H1 (cell line): Measurements from ENCODE around the gene NTN4. TPM values are rescaled to one million over a fixed set of nuclear protein-coding genes. Genes with fewer than 3 reads are reported as not detected.

Experiments
- CTCF ChIA-PET: fragments of 300-600 bp; sonication (Branson Sonifier 250); formaldehyde crosslinking; loops from one replicate; lab custom pipeline; 2021; ENCODE audit not compliant: partially characterized antibody; lab: Charles Lee
- POLR2A ChIA-PET: fragments of 300-600 bp; sonication (Branson Sonifier 250); formaldehyde crosslinking; loops from one replicate; lab custom pipeline; 2021; ENCODE audit warnings: inconsistent platforms; ENCODE audit not compliant: partially characterized antibody; lab: Charles Lee
- DNase-seq, 2 experiments: peaks; one replicate each; pipeline versions ENCODE4 v3.0.0 to v3.0.0-alpha.2; 2010 to 2022; ENCODE audit warnings: low spot score in 2 of 2, low read depth in 1 of 2, mixed read lengths in 1 of 2
- FAIRE-seq: peaks from 2 replicates; lab custom pipeline; 2011; peaks lifted over from hg19 to GRCh38; lab: Jason Lieb, UNC
- H2AFZ ChIP-seq: 2 replicates; pipeline ENCODE4 v1.8.1; 2012; ENCODE audit warnings: low read length, inconsistent platforms
- H2AK5ac ChIP-seq: 2 replicates; pipeline ENCODE4 v1.6.1; 2013; ENCODE audit warnings: low read depth, low read length
- H2BK120ac ChIP-seq: replicated peaks from 2 replicates; pipeline ENCODE3; 2013; ENCODE audit warnings: low read depth, low read length, inconsistent platforms
- H2BK12ac ChIP-seq: 2 replicates; pipeline ENCODE4 v1.6.1; 2013; ENCODE audit warnings: low read depth, low read length
- H2BK15ac ChIP-seq: 2 replicates; pipeline ENCODE4 v1.6.1; 2013; ENCODE audit warnings: low read length
- H2BK20ac ChIP-seq: 2 replicates; pipeline ENCODE4 v1.6.1; 2013; ENCODE audit warnings: low read length
- H2BK5ac ChIP-seq: 2 replicates; pipeline ENCODE4 v1.6.1; 2013; ENCODE audit warnings: low read depth, low read length
- H3K14ac ChIP-seq: 2 replicates; pipeline ENCODE4 v1.6.1; 2013; ENCODE audit warnings: inconsistent platforms; ENCODE audit not compliant: insufficient read length
- H3K18ac ChIP-seq: 2 replicates; pipeline ENCODE4 v1.6.1; 2013; ENCODE audit warnings: low read length; ENCODE audit errors: extremely low read depth
- H3K23ac ChIP-seq: 2 replicates; pipeline ENCODE4 v1.6.1; 2013; ENCODE audit warnings: inconsistent platforms; ENCODE audit not compliant: insufficient read length
- H3K23me2 ChIP-seq: 2 replicates; pipeline ENCODE4 v1.6.1; 2013; ENCODE audit warnings: low read depth, low read length
- H3K27ac ChIP-seq: 2 replicates; pipeline ENCODE4 v1.6.1; 2011; ENCODE audit warnings: low read depth, low read length, inconsistent platforms
- H3K27me3 ChIP-seq, 4 experiments: replicated peaks in 1 of 4; 1 replicate in 1 of 4; 2 replicates in 3 of 4; pipeline versions ENCODE4 v1.6.1 to v1.8.1; 2011 to 2013; ENCODE audit warnings: low read length in 3 of 4, mild to moderate bottlenecking in 3 of 4, inconsistent platforms in 2 of 4, mixed read lengths in 2 of 4, moderate library complexity in 1 of 4; ENCODE audit not compliant: control insufficient read depth in 3 of 4, insufficient read depth in 3 of 4; ENCODE audit errors: extremely low read depth in 1 of 4
- H3K36me3 ChIP-seq, 4 experiments: 2 replicates each; pipeline versions ENCODE4 v1.6.1 to v1.8.1; 2011 to 2013; ENCODE audit warnings: mild to moderate bottlenecking in 4 of 4, low read length in 3 of 4, moderate library complexity in 2 of 4, control low read depth in 1 of 4, inconsistent platforms in 1 of 4; ENCODE audit not compliant: insufficient read depth in 4 of 4, control insufficient read depth in 2 of 4
- H3K4ac ChIP-seq: replicated peaks from 2 replicates; pipeline ENCODE3; 2013; ENCODE audit warnings: low read length, low read depth, mixed read lengths, inconsistent platforms; ENCODE audit not compliant: insufficient read length
- H3K4me1 ChIP-seq, 4 experiments: replicated peaks in 1 of 4; 1 replicate in 1 of 4; 2 replicates in 3 of 4; pipeline versions ENCODE4 v1.6.1 to v1.8.1; 2011 to 2013; ENCODE audit warnings: low read length in 3 of 4, inconsistent platforms in 2 of 4, mixed read lengths in 1 of 4; ENCODE audit not compliant: insufficient read depth in 4 of 4, control insufficient read depth in 3 of 4
- H3K4me2 ChIP-seq, 2 experiments: 2 replicates each; pipeline versions ENCODE4 v1.6.1 to v1.8.1; 2011 to 2013; ENCODE audit warnings: low read depth in 2 of 2, low read length in 2 of 2, control low read depth in 1 of 2, inconsistent platforms in 1 of 2, mild to moderate bottlenecking in 1 of 2; ENCODE audit not compliant: insufficient read depth in 1 of 2
- H3K4me3 ChIP-seq, 4 experiments: fragments of 200-600, 300-600 bp in 1 of 4; sonication (generic), shearing (Covaris generic), sonication (Bioruptor Twin) in 1 of 4; 2 replicates each; pipeline versions ENCODE4 v1.5.1 to v1.8.1; 2011 to 2016; ENCODE audit warnings: low read length in 4 of 4, low read depth in 3 of 4, control low read depth in 2 of 4, inconsistent platforms in 2 of 4, mild to moderate bottlenecking in 2 of 4, mixed read lengths in 1 of 4, moderate library complexity in 1 of 4; ENCODE audit not compliant: insufficient read depth in 2 of 4; ENCODE audit errors: extremely low read depth in 1 of 4
- H3K56ac ChIP-seq: replicated peaks from 2 replicates; pipeline ENCODE3; 2013; ENCODE audit warnings: low read depth, mild to moderate bottlenecking, mixed read lengths, low read length, inconsistent platforms; ENCODE audit not compliant: insufficient read length
- H3K79me1 ChIP-seq: 2 replicates; pipeline ENCODE4 v1.6.1; 2013; ENCODE audit warnings: low read depth, low read length, control low read depth
- H3K79me2 ChIP-seq, 2 experiments: 2 replicates each; pipeline versions ENCODE4 v1.6.1 to v1.8.1; 2012 to 2013; ENCODE audit warnings: low read length in 2 of 2, mild to moderate bottlenecking in 2 of 2, inconsistent platforms in 1 of 2; ENCODE audit not compliant: insufficient read depth in 2 of 2, control insufficient read depth in 1 of 2
- H3K9ac ChIP-seq, 4 experiments: replicated peaks in 1 of 4; 1 replicate in 1 of 4; 2 replicates in 3 of 4; pipeline versions ENCODE4 v1.6.1 to v1.8.1; 2011 to 2013; ENCODE audit warnings: low read depth in 3 of 4, low read length in 3 of 4, control low read depth in 2 of 4, mild to moderate bottlenecking in 2 of 4, moderate library complexity in 2 of 4, inconsistent platforms in 1 of 4; ENCODE audit errors: extremely low read depth in 1 of 4
- H3K9me3 ChIP-seq, 2 experiments: 2 replicates each; pipeline versions ENCODE4 v1.6.1 to v1.8.1; 2012 to 2013; ENCODE audit warnings: mild to moderate bottlenecking in 2 of 2, moderate library complexity in 2 of 2, control low read depth in 1 of 2, inconsistent platforms in 1 of 2, low read depth in 1 of 2, low read length in 1 of 2, mixed read lengths in 1 of 2; ENCODE audit not compliant: insufficient read depth in 2 of 2
- H4K20me1 ChIP-seq, 2 experiments: replicated peaks in 1 of 2; 2 replicates each; pipeline versions ENCODE3 to v1.8.1; 2011 to 2013; ENCODE audit warnings: inconsistent platforms in 2 of 2, low read length in 2 of 2, mild to moderate bottlenecking in 1 of 2; ENCODE audit not compliant: insufficient read depth in 2 of 2, control insufficient read depth in 1 of 2
- H4K5ac ChIP-seq: 2 replicates; pipeline ENCODE4 v1.6.1; 2013; ENCODE audit warnings: low read length, low read depth, mixed read lengths, inconsistent platforms; ENCODE audit not compliant: insufficient read length
- H4K8ac ChIP-seq: 2 replicates; pipeline ENCODE4 v1.8.0; 2013; ENCODE audit warnings: mild to moderate bottlenecking, moderate library complexity, low read length, inconsistent platforms; ENCODE audit not compliant: insufficient read depth; ENCODE audit errors: extremely low read depth
- H4K91ac ChIP-seq: replicated peaks from 2 replicates; pipeline ENCODE3; 2013; ENCODE audit warnings: low read length, mixed read lengths, inconsistent platforms; ENCODE audit not compliant: insufficient read length
- KDM4A ChIP-seq: IDR thresholded peaks from one replicate; pipeline ENCODE4 v1.7.1; 2012; ENCODE audit warnings: low read depth, mild to moderate bottlenecking, moderate library complexity, low read length, inconsistent platforms; ENCODE audit not compliant: severe bottlenecking
- SP1 ChIP-seq: IDR thresholded peaks from 2 replicates; pipeline ENCODE4 v1.6.1; 2011; ENCODE audit warnings: low read depth, low read length
- TCF12 ChIP-seq: IDR thresholded peaks from 2 replicates; pipeline ENCODE4 v1.6.1; 2011; ENCODE audit warnings: low read depth, mild to moderate bottlenecking, low read length
- YY1 ChIP-seq: IDR thresholded peaks from 2 replicates; pipeline ENCODE4 v1.6.1; 2011; ENCODE audit warnings: low read depth, mild to moderate bottlenecking, low read length
- ZNF274 ChIP-seq: IDR thresholded peaks from 2 replicates; pipeline ENCODE4 v1.7.0; 2012; ENCODE audit warnings: low read length, borderline replicate concordance; ENCODE audit errors: extremely low read depth
- WGBS, 2 experiments: shearing (Covaris generic) in 1 of 2; methylation state at CpG; one replicate each; pipeline versions ENCODE4 v1.1.6 to v1.1.7; 2013 to 2015; ENCODE audit warnings: low lambda C conversion rate in 2 of 2, mixed read lengths in 2 of 2, inconsistent platforms in 1 of 2, low coverage in 1 of 2, missing lambda C conversion rate in 1 of 2; ENCODE audit not compliant: insufficient replicate concordance in 2 of 2, insufficient coverage in 1 of 2, insufficient read length in 1 of 2; ENCODE audit errors: extremely low coverage in 1 of 2, missing lambda C conversion rate in 1 of 2; 5-methylcytosine and 5-hydroxymethylcytosine counted together
- polyA plus RNA-seq, 7 experiments: library from polyadenylated mRNA; depleted of rRNA in 3 of 7; stranded (reverse) in 5 of 7; unstranded in 2 of 7; fragments of >200 nt in 5 of 7; fragments of 200-250 nt in 2 of 7; gene quantifications; 1 replicate in 5 of 7; 2 replicates in 1 of 7; 4 replicates in 1 of 7; pipeline versions ENCODE4 v1.2.1 to v1.2.3, GENCODE V29; 2011 to 2013; ENCODE audit warnings: missing spikeins in 2 of 7, mixed read lengths in 2 of 7
- total RNA-seq: library from RNA; stranded (reverse); fragmentation: NEBNext Ultra II Directional; extraction: Animal tissue kit (Norgen Biotek cat#: 25700); gene quantifications from 2 replicates; pipeline ENCODE4 v1.2.1, GENCODE V29; 2021

The NTN4 gene
- total and polyA plus RNA-seq, 2 of the 8 experiments (the other 6 are each of a cell fraction or from before 2014, with no cell fraction given) = 0.74 to 1.3 TPM

GRCh38 chr12:95742586-95742985 lies 48.0 kb downstream of the NTN4 start:
- H3K79me1 ChIP-seq = no peaks in the 10 kb centered on the region
- 91% methylated on average over 4 of the region's 4 CpGs; no CpG with 5 or more reads in 1 of the 2 experiments for WGBS, 2 experiments
- no peak overlapping the region for H3K56ac ChIP-seq
- H3K79me2 ChIP-seq = no peaks in the 10 kb centered on the region
- H4K20me1 ChIP-seq = no peaks in the 10 kb centered on the region
- H3K27ac ChIP-seq = no peak overlapping the region
- no peak overlapping the region for H4K8ac ChIP-seq
- no peak overlapping the region for H3K9ac ChIP-seq
- H2BK12ac ChIP-seq = no peak overlapping the region
- H3K9me3 ChIP-seq = no peaks in the 10 kb centered on the region
- no peak overlapping the region for H2BK5ac ChIP-seq
- H3K27me3 ChIP-seq = no peaks in the 10 kb centered on the region
- H3K4me2 ChIP-seq = no peak overlapping the region
- no peak overlapping the region for H2BK15ac ChIP-seq
- no peaks in the 10 kb centered on the region for H3K36me3 ChIP-seq
- H2BK20ac ChIP-seq = no peak overlapping the region
- CTCF ChIA-PET = no interaction called here
- TF ChIP-seq YY1 (no peak), ZNF274 (no peak), KDM4A (no peak), TCF12 (no peak), SP1 (no peak)
- TF ChIP-seq, all 59 proteins: peak for 0
- H2BK120ac ChIP-seq = no peak overlapping the region
- no peak overlapping the region for H2AK5ac ChIP-seq
- no peak overlapping the region for H3K23ac ChIP-seq
- POLR2A ChIA-PET = no interaction called here
- no peak overlapping the region for H2AFZ ChIP-seq
- no peak for FAIRE-seq
- H4K5ac ChIP-seq = no peak overlapping the region
- H3K14ac ChIP-seq = no peak overlapping the region
- no peak overlapping the region for H3K4me3 ChIP-seq
- H3K23me2 ChIP-seq = no peaks in the 10 kb centered on the region
- H4K91ac ChIP-seq = no peak overlapping the region
- no peak overlapping the region for H3K18ac ChIP-seq
- H3K4ac ChIP-seq = no peak overlapping the region
- DNase-seq = no peak
- H3K4me1 ChIP-seq = no peaks in the 10 kb centered on the region
